ENCODE measurements around the gene TRH. TPM values are rescaled to one million over a fixed set of nuclear protein-coding genes. Genes with fewer than 3 reads are reported as not detected.
A peak's percentile ranks its signal among the peaks of the same experiment; 100 is the strongest.

Gene TRH
- polyA plus RNA-seq, 6 donors from 2014 or later = not detected

GRCh38 chr3:129972301-129972700 lies 2.2 kb upstream of the TRH start:
- no peak overlapping the region for H3K4me3 Mint-ChIP-seq

GRCh38 chr3:129973853-129974563 lies 512 bp upstream of the TRH start:
- H3K9me3 Mint-ChIP-seq = no peaks in the 10 kb centered on the region
- no peak for DNase-seq
- ATAC-seq (ENCODE audit: low read depth in 2 of 2) = peak; percentile 11 to 20
- H3K4me1 Mint-ChIP-seq = peaks cover 9 to 19% (median 14%) of the 10 kb centered on the region in 3 donors
- H3K27ac Mint-ChIP-seq = peak overlapping the region in 2 of 6 donors; percentile 19 to 35
- peaks cover 44 to 75% (median 74%) of the 10 kb centered on the region in 3 donors for H3K27me3 Mint-ChIP-seq
- peaks cover 0 to 8% of the 10 kb centered on the region in 2 donors for H3K36me3 Mint-ChIP-seq
- peak overlapping the region; percentile 48 to 91 (median 76) for H3K4me3 Mint-ChIP-seq

More at GRCh38 chr3:129972301-129972700, 2.2 kb upstream of the TRH start:
- H3K36me3 Mint-ChIP-seq = peaks cover 0 to 8% of the 10 kb centered on the region in 2 donors
- no peaks in the 10 kb centered on the region for H3K9me3 Mint-ChIP-seq
- DNase-seq (no peak), ATAC-seq (ENCODE audit: low read depth in 2 of 2) (no peak)
- H3K27ac Mint-ChIP-seq = no peak overlapping the region
- peaks cover 48 to 65% (median 65%) of the 10 kb centered on the region in 3 donors for H3K27me3 Mint-ChIP-seq
- peaks cover 9 to 19% (median 14%) of the 10 kb centered on the region in 3 donors for H3K4me1 Mint-ChIP-seq

DNA sequence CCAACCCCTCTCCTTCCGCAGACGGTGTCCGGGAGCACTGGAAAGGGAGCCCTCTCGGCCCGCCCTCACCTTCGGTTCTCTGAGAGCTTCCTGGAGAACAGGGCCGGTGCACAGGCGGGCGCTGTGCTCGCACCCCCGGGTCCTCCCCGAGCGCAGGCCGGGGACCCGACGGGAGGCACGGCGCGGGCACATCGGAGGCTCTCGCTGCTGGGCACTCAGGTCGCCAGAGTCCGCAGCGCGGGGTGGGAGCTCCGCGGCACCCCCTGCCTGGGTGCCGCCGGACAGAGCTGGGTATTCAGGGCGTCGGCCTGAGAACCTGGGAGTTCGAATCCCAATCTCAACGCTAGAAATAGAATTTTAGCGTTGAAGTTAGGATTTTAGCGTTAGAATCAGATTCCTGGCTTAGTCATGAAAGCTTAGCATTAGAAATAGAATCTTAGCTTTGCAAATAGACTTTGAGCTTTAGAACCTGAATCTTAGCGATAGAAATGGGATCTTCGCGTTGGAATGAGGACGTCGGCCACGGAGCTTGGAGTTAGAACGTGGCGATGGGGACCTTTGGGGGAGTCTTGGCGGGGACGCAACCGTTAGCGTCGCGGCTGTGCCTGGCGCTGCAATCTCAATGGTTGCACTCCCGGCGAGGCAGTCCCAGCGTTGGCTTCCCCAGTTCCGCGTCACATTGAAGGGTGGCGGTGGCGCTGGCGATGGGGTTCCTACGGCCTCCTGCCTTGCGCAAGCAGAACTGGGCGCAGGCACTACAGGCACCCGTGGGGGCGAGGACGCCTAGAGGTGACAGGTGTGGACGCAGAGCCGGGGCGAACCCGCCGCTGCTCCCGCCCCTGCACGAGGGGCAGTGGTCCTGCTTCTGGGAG lies 549 bp downstream of the TRH start:
- peaks cover 9 to 19% (median 14%) of the 10 kb centered on the region in 3 donors for H3K4me1 Mint-ChIP-seq
- no peaks in the 10 kb centered on the region for H3K9me3 Mint-ChIP-seq
- peak; percentile 76 to 77 for ATAC-seq (ENCODE audit: low read depth in 2 of 2)
- peak overlapping the region; percentile 71 to 89 (median 79) for H3K4me3 Mint-ChIP-seq
- no peak overlapping the region for H3K27ac Mint-ChIP-seq
- DNase-seq = peak; percentile 13
- H3K36me3 Mint-ChIP-seq = peaks cover 0 to 8% of the 10 kb centered on the region in 2 donors
- peaks cover 47 to 75% (median 74%) of the 10 kb centered on the region in 3 donors for H3K27me3 Mint-ChIP-seq

- peaks cover 9 to 19% (median 14%) of the 10 kb centered on the region in 3 donors for H3K4me1 Mint-ChIP-seq
- DNase-seq (no peak), ATAC-seq (ENCODE audit: low read depth in 2 of 2) (no peak)
- peaks cover 45 to 71% (median 70%) of the 10 kb centered on the region in 3 donors for H3K27me3 Mint-ChIP-seq
- peak overlapping the region in 7 of 8 donors; percentile 22 to 89 (median 74) for H3K4me3 Mint-ChIP-seq
- H3K27ac Mint-ChIP-seq = no peak overlapping the region
- H3K36me3 Mint-ChIP-seq = peaks cover 0 to 8% of the 10 kb centered on the region in 2 donors
- no peaks in the 10 kb centered on the region for H3K9me3 Mint-ChIP-seq
Measured at GRCh38 chr3:129975705-129976048, 1.2 kb downstream of the TRH start.

DNA sequence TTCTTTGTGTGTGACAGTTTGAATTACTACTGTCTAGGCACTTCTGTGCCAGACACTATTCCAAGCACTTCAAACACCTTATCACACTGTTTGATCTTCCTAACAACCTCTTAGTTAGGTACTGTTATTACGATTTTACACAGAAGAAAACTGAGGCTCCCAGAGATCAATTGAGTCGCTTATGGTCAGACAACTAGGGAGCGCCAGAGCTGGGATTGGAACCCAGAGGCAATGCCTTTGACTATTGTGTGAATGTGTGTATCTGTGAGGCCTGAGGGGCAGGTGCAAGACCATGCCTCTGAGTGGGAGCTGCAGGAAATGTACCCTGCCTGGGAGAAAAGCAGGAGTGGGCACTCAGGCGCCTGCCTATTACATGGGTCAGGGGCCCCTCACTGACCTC lies 1.8 kb downstream of the TRH start:
- DNase-seq = no peak
- no peak overlapping the region for H3K27ac Mint-ChIP-seq
- H3K27me3 Mint-ChIP-seq = peaks cover 38 to 68% (median 65%) of the 10 kb centered on the region in 3 donors
- H3K4me3 Mint-ChIP-seq = peak overlapping the region in 5 of 8 donors; percentile 4 to 74 (median 53)
- H3K36me3 Mint-ChIP-seq = peaks cover 0 to 8% of the 10 kb centered on the region in 2 donors
- peaks cover 9 to 19% (median 14%) of the 10 kb centered on the region in 3 donors for H3K4me1 Mint-ChIP-seq
- no peak for ATAC-seq (ENCODE audit: low read depth in 2 of 2)
- H3K9me3 Mint-ChIP-seq = no peaks in the 10 kb centered on the region

DNA sequence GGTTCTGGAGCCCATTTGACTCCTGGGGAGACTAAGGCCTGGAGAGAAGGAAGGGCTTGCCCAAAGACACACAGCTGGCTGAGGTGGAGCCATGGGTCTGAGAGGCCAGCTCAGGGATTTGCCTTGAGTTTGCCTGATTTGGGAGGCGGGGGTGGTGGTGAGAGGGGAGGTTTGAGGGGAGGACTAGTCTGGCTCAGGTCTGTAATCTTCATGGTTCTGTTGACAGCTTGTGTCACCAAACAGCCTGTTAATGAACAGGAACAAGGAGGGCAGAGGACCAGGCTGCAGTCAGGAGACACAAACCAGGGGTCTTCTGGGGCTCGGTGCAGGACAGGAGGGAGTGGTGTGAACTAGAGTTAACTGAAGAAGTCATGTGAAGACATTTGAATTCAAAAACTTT lies 3.6 kb downstream of the TRH start:
- peaks cover 24 to 53% (median 49%) of the 10 kb centered on the region in 3 donors for H3K27me3 Mint-ChIP-seq
- H3K9me3 Mint-ChIP-seq = no peaks in the 10 kb centered on the region
- H3K27ac Mint-ChIP-seq = no peak overlapping the region
- no peak overlapping the region for H3K4me3 Mint-ChIP-seq
- no peak for ATAC-seq (ENCODE audit: low read depth in 2 of 2)
- DNase-seq = no peak
- peaks cover 9 to 19% (median 14%) of the 10 kb centered on the region in 3 donors for H3K4me1 Mint-ChIP-seq
- H3K36me3 Mint-ChIP-seq = peaks cover 0 to 8% of the 10 kb centered on the region in 2 donors

- ATAC-seq (ENCODE audit: low read depth in 2 of 2) = no peak
- no peak overlapping the region for H3K4me3 Mint-ChIP-seq
- no peak overlapping the region for H3K27ac Mint-ChIP-seq
- DNase-seq = no peak
- H3K36me3 Mint-ChIP-seq = no peaks in the 10 kb centered on the region
- H3K4me1 Mint-ChIP-seq = peaks cover 4 to 10% (median 8%) of the 10 kb centered on the region in 3 donors
- no peaks in the 10 kb centered on the region for H3K9me3 Mint-ChIP-seq
- peaks cover 18 to 35% (median 34%) of the 10 kb centered on the region in 3 donors for H3K27me3 Mint-ChIP-seq
Measured at GRCh38 chr3:129979905-129980304, 5.4 kb downstream of the TRH start.

- Mint-ChIP-seq H3K27ac (no peak overlapping the region), H3K9me3 (no peaks in the 10 kb centered on the region)
Measured at GRCh38 chr3:129983561-129983960, 9.0 kb downstream of the TRH start.

GRCh38 chr3:129984125-129984524 lies 9.6 kb downstream of the TRH start:
- no peak overlapping the region for H3K4me3 Mint-ChIP-seq
- no peaks in the 10 kb centered on the region for H3K4me1 Mint-ChIP-seq
- DNase-seq = no peak
- H3K9me3 Mint-ChIP-seq = no peaks in the 10 kb centered on the region
- H3K36me3 Mint-ChIP-seq = no peaks in the 10 kb centered on the region
- H3K27me3 Mint-ChIP-seq = peaks cover 0 to 4% (median 4%) of the 10 kb centered on the region in 3 donors
- H3K27ac Mint-ChIP-seq = peak overlapping the region in 1 of 6 donors; percentile 10
- no peak for ATAC-seq (ENCODE audit: low read depth in 2 of 2)

More at GRCh38 chr3:129983561-129983960, 9.0 kb downstream of the TRH start:
- no peak overlapping the region for H3K4me3 Mint-ChIP-seq
- DNase-seq (no peak), ATAC-seq (ENCODE audit: low read depth in 2 of 2) (no peak)
- H3K36me3 Mint-ChIP-seq = no peaks in the 10 kb centered on the region
- peaks cover 0 to 4% (median 4%) of the 10 kb centered on the region in 3 donors for H3K27me3 Mint-ChIP-seq
- H3K4me1 Mint-ChIP-seq = no peaks in the 10 kb centered on the region

- ATAC-seq (ENCODE audit: low read depth in 2 of 2) (no peak), DNase-seq (no peak)
- H3K4me1 Mint-ChIP-seq = no peaks in the 10 kb centered on the region
- no peaks in the 10 kb centered on the region for H3K9me3 Mint-ChIP-seq
- no peaks in the 10 kb centered on the region for H3K36me3 Mint-ChIP-seq
- H3K27me3 Mint-ChIP-seq = peaks cover 0 to 4% (median 0%) of the 10 kb centered on the region in 3 donors
- H3K27ac Mint-ChIP-seq = peak overlapping the region in 1 of 6 donors; percentile 74
- peak overlapping the region in 1 of 8 donors; percentile 33 for H3K4me3 Mint-ChIP-seq
Measured at GRCh38 chr3:129985113-129985512, 10.6 kb downstream of the TRH start.

DNA sequence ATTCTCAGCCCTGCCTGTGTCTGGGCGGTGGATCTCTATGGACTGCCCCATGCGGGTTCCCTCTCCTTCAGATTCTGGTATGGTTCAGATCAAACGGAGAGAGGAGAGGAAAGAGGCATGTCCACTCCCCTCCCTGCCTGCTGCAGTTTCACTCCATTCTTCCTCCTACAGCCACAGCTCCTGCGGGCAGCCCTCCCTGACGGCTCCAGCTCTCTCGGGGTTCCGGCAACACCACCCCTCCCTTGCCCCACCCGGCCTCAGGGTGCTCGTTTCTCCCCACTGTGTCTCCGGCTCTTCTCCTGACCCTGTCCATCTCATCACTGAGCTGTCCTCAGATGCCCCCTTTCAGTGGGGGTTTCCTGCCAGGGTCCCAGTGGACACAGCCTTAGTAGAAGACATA lies 13.9 kb downstream of the TRH start:
- Mint-ChIP-seq H3K4me1 (no peaks in the 10 kb centered on the region), H3K27me3 (peaks cover 4 to 11% (median 5%) of the 10 kb centered on the region in 3 donors), H3K4me3 (no peak overlapping the region), H3K27ac (peak overlapping the region in 1 of 6 donors; percentile 49), H3K36me3 (peaks cover 0 to 7% of the 10 kb centered on the region in 2 donors), H3K9me3 (peaks cover 0 to 5% (median 0%) of the 10 kb centered on the region in 7 donors)
- no peak for DNase-seq
- ATAC-seq (ENCODE audit: low read depth in 2 of 2) = no peak

DNA sequence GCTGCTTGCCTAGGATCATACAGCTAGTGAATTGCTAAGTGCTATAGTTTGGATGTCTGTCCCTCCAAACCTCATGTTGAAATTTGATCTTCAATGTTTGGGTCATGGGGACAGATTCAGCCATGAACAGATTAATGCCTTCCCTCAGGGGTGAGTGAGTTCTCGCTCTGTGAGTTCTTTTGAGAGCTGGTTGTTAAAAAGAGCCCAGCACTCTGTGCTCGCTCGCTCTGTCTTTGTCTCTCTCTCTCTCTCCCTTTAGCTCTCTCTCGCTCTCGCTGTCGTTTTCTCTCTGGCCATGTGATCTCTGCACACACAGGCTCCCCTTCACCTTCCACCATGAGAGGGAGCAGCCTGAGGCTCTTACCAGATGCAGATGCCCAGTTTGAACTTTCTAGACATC lies 14.9 kb downstream of the TRH start:
- ATAC-seq (ENCODE audit: low read depth in 2 of 2) (no peak), DNase-seq (no peak)
- no peak overlapping the region for H3K4me3 Mint-ChIP-seq
- H3K27ac Mint-ChIP-seq = peak overlapping the region in 2 of 6 donors; percentile 5 to 68
- H3K27me3 Mint-ChIP-seq = peaks cover 4 to 16% (median 5%) of the 10 kb centered on the region in 3 donors
- H3K9me3 Mint-ChIP-seq = peaks cover 0 to 5% (median 0%) of the 10 kb centered on the region in 7 donors
- H3K4me1 Mint-ChIP-seq = no peaks in the 10 kb centered on the region
- H3K36me3 Mint-ChIP-seq = peaks cover 0 to 7% of the 10 kb centered on the region in 2 donors

- no peak overlapping the region for H3K27ac Mint-ChIP-seq
- no peaks in the 10 kb centered on the region for H3K4me1 Mint-ChIP-seq
- peaks cover 0 to 7% of the 10 kb centered on the region in 2 donors for H3K36me3 Mint-ChIP-seq
- ATAC-seq (ENCODE audit: low read depth in 2 of 2) (no peak), DNase-seq (no peak)
- H3K27me3 Mint-ChIP-seq = peaks cover 5 to 16% (median 9%) of the 10 kb centered on the region in 3 donors
- no peak overlapping the region for H3K4me3 Mint-ChIP-seq
- peaks cover 0 to 18% (median 4%) of the 10 kb centered on the region in 7 donors for H3K9me3 Mint-ChIP-seq
Measured at GRCh38 chr3:129992781-129993180, 18.3 kb downstream of the TRH start.

Data from naive B cell (primary cell).